A673 (cell line): ENCODE results near the gene EPB41L5.

Experiments used
- CTCF ChIP-seq: fragments of 300-800, 200-600 bp; sonication (generic); conservative IDR thresholded peaks from 2 replicates; pipeline ENCODE4 v1.5.1; 2017; ENCODE audit warnings: low read depth, mild to moderate bottlenecking, antibody characterized with exemption, low read length, moderate library complexity, mixed read lengths
- EZH2 ChIP-seq: fragments of 200-600 bp; sonication (generic); IDR thresholded peaks from 2 replicates; pipeline ENCODE4 v1.6.1; 2017; ENCODE audit warnings: borderline replicate concordance, low read depth, mild to moderate bottlenecking, mixed read lengths, antibody characterized with exemption, low read length; ENCODE audit not compliant: poor library complexity, severe bottlenecking

- TF ChIP-seq CTCF (no peak), EZH2 (no peak)
These were observed 191.1 kb downstream of the EPB41L5 start for GRCh38 chr2:120204022-120204405.
